GM21360 (cell line): ENCODE measurements around the gene RFTN1.
A peak's percentile ranks its signal among the peaks of the same experiment; 100 is the strongest.
"Not testable (repeated sequence)": the region's sequence is repeated elsewhere in the genome, so short reads cannot be mapped to it uniquely, and the experiment has no call there.

Experiments
- ATAC-seq: cut with Tn5 transposase; IDR thresholded peaks from one replicate; pipeline ENCODE4 v1.9.1; 2021; ENCODE audit warnings: mild to moderate bottlenecking, moderate library complexity; ENCODE audit not compliant: unreplicated experiment

RFTN1 gene

DNA sequence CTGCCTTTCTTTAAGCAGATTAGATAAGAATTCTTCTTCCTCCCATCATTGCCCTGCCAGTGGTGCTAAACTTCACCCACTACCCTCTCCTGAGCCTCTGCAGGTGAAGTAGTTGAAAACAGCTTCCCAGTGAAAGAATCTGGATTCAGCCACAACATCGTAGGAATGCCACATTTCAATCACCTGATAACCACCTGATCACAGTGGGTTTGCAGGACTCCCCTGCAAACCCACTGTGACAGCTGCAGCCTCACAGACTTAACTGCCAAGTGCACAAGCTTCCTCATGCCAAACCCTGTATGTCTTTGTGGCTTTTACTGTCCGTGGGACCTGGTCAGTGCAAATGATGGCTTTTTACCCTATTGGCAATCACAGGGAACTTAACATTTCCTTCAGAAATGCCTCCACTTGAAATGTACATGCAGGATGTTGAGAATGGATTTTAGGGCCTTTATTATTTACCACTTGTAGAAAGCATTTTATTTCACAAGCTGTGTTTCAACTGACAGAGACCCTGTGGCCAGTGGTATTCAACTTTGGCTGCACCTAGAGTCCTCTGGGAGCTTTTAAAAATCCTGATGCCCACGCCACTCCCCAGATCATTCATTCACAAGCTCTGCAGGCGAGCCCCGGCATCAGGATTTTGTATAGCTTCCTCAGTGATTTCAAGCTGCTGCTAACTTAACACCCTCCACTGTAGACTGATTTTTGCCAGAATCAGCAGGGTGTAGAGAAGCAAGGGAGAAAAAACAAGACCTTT lies 199.4 kb downstream of the RFTN1 start:
- ATAC-seq: no peak

- ATAC-seq: peak; percentile 52
Measured at GRCh38 chr3:16311960-16312451, 201.5 kb downstream of the RFTN1 start.

DNA sequence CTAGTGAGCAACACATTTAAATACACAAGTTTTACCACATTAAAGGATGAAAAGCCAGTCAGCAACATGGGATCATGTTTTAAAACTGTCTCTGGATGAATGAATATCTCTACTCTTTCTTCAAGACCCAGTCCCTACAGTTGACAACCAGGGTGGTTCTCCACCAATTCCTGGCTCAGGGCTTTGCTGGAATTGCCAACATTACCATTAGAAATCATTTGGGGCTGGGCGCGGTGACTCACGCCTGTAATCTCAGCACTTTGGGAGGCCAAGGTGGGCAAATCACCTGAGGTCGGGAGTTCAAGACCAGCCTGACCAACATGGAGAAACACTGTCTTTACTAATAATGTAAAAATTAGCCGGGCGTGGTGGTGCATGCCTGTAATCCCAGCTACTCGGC lies 203.0 kb downstream of the RFTN1 start:
- ATAC-seq: not testable (repeated sequence)

- ATAC-seq: peak; percentile 85
Measured at GRCh38 chr3:16309558-16309957, 203.9 kb downstream of the RFTN1 start.

- no peak for ATAC-seq
Measured at GRCh38 chr3:16308727-16309126, 204.8 kb downstream of the RFTN1 start.

GRCh38 chr3:16307832-16308531 lies 205.5 kb downstream of the RFTN1 start:
- no peak for ATAC-seq

DNA sequence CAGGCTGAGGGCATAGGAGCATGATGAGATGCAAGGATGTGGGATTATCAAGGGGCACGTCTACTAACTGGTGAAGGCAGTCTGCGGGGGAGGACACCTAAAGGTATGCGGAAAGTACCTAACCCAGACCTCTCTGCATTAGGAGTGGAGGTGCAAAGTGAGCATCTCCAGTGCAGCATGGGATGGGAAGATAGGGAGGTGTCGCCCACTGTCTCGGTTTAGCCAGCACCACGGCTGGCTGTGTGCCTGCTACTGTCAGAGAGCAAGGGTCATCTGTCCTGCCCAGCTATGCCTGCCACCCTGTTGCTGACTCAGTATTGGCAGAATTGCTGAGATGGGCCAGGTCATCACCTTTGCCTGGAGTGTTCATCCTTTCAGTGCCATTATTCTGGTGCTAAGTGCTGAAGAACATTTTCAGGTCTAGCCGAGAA lies 208.4 kb downstream of the RFTN1 start:
- no peak for ATAC-seq

- ATAC-seq: no peak
Measured at GRCh38 chr3:16304061-16305010, 209.2 kb downstream of the RFTN1 start.

GRCh38 chr3:16303037-16303575 lies 210.4 kb downstream of the RFTN1 start:
- no peak for ATAC-seq

- no peak for ATAC-seq
Measured at GRCh38 chr3:16302082-16302631, 211.3 kb downstream of the RFTN1 start.

DNA sequence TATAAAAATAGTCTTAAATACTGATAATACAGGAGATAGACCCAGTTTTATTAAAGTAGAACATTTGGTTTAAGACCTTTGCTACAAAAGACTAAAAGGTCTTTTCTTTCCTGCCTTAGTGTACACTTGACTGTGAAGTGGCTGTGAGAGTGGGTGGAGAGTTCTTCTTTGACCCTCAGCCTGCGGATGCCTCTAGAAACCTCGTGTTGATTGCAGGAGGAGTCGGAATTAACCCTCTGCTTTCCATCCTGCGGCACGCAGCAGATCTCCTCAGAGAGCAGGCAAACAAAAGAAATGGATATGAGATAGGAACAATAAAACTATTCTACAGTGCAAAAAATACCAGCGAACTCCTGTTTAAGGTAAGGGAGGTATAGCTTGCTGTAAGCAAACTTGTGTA lies 212.0 kb downstream of the RFTN1 start:
- ATAC-seq: no peak

DNA sequence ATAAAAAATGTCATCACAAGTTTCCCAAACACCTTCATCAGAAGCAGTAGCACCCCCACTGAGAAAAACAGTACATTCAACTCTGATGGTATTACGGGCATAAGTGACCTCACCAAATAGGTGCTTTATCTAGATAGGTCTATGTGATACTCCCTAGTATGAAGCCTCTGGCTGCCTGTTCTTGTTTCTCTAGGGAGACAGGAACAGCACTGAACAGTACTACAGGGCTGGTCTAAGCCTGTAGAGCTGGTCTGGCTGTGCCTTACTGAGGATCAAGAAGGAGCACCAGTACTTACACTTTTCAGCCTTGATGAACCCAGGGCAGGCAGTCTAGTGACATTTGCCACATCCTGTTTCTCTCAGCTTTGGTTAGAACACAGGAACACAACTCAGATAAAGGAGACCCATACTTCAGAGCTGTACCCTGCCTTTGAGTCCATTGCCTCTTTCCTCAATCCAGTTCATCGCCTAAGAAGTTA lies 212.6 kb downstream of the RFTN1 start:
- ATAC-seq: no peak

DNA sequence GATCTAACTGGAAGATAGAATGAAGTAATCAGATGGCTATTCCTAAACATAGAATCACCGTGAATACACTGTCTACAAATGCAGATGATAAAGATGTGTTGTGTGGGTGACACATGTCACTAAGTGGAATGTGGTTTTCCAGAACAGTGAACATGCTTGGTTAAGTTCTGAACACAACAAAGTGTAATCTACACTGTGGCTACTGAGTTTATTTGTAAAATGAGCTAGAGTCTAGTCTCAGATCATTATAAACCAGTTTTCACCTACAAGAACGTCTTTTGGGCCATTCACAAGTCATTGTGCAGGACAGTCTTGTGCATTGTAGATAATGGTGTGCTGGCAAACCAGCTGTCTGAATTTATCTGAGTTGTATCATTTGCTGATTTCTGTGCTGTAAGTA lies 213.2 kb downstream of the RFTN1 start:
- ATAC-seq: no peak

DNA sequence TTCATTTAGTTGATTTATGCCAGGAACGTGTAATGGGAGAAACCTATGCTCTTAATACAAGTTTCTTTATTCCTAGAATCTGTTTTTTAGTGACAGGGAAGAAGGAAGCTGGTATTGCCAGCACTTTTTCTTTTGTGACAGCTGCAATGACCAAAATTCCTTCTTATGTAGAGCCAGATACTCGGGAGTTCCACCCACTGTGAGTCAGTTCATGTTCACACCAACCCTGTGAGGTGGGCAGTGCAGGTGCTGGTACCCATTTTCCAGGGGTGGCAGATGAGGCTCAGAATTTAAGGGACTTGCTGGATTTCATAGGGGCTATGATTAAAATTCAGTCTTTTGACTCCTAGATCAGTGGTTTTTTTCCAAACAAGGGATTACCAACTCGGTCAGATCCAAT lies 213.8 kb downstream of the RFTN1 start:
- no peak for ATAC-seq

DNA sequence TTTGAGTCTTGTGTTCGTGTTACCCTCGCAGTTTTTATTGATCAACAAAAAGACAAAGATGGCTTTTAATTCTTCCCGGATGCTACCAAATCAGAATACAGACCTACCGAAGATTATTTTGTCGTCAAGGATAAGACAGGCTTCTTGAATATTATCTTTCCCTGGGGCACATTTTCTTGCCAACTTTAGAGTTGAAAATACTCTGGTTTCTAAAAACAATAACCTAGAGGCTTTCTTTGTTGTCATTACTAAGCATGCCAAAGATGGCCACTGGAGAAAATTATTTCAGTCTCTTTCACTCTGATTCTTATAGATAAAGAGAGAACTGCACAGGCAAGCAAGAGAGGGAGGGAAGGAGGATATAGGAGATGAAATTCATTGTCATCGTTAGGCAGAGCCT lies 214.6 kb downstream of the RFTN1 start:
- ATAC-seq: no peak

DNA sequence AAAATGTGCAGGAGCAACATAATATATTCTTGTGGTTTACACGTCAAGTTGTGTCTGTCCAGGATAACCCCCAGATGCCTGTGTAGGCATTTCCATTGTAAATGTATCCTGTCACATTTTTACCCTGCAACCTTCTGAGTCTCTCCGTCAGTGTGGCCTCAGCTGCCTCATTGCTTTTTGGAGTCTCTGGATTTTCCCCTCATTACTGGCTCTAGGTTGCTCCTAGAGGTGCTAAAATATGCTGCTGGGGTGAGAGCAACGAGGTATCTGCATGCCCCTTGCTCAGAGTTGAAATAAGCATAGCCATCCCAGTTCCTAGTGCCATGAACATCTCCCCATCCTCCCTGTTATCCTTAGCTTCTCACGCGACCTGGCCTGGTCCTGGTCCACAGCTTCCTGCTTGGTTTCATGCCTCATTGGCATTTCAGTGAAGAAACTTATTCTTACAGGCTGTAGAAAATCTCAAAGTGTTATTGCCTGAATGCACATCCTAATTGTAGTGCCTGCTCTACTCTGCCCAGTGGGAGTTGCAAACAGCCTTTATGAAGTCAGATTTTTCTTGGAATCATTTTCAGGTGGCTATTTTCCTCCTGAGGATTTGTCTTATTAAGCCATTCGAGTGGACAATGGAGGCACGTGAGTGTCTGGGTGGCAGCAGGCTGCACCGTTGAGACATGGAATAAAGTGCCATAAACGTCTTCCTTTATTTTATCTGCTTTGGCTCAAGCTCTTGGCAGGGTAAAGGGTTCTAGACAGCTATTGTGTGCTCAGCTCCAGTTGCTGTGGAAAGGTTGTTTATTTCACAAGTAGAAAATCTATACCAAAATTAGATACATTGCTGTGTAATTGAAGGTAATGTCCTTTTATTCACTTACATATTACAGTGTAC lies 215.3 kb downstream of the RFTN1 start:
- ATAC-seq: no peak

DNA sequence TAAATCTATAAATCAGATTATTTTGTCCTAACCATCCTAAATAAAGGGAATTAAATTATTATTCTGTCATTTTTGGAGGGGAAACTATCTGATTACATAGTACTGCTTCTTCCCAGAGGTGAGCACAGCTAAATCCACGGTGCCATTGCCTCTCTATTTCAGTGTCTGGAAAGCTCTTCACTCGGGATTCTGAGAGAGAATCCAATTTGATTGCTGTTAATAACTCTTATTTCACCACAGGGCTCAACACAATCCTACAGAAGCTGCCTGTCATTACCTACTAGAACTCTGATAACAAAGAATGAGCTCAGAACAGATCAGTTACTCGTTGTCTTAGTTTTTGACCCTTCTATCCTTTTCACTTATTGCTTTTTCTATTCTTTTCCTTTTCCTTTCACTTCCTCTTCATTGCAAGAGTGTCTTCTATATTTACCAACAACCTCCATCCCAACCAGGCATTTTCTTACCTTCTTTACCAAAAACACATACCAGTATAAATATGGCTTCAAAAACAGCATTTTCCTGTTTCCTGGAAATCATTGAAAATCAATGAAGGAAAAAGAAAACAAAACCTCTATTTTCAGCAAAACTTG lies 218.1 kb downstream of the RFTN1 start:
- no peak for ATAC-seq

- ATAC-seq: no peak
Measured at GRCh38 chr3:16294844-16295243, 218.7 kb downstream of the RFTN1 start.

DNA sequence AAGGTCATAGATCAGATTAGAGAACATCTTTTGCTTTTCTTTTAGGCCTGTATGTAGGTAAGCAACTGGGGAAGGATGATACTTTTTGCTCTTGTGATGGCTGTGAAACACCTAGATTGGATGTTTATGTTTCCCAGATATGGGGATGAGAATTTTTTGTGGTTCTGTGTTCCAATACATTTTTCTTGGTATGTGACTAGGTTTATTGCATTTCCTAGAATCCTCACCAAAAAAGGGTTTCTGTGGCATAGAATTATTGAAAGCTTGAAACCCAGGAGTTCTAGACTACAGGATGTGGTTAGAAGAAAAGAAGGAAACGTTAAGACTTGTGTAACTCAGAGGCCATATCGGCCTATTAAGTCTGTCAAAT lies 222.7 kb downstream of the RFTN1 start:
- ATAC-seq: no peak
